Measurements from ENCODE around the gene XYLT1. TPM values are rescaled to one million over a fixed set of nuclear protein-coding genes. Genes with fewer than 3 reads are reported as not detected.

XYLT1 gene
- total RNA-seq, 2 experiments from 2014 or later = 46.6 to 50.1 TPM

- DNase-seq = no peak
- Mint-ChIP-seq H3K4me1 (peaks cover 39% of the 10 kb centered on the region), H3K4me3 (no peak overlapping the region), H3K27me3 (no peaks in the 10 kb centered on the region), H3K27ac (peak overlapping the region; percentile 11), H3K9me3 (peaks cover 2% of the 10 kb centered on the region), H3K36me3 (ENCODE audit: low read depth) (peaks cover 43% of the 10 kb centered on the region)
- POLR2A ChIA-PET = no interaction called here
- CTCF ChIA-PET = no interaction called here
These were observed 245.2 kb downstream of the XYLT1 start for GRCh38 chr16:17225541-17225940.

- CTCF ChIA-PET = no interaction called here
- peaks cover 2% of the 10 kb centered on the region for H3K9me3 Mint-ChIP-seq
- no peak overlapping the region for H3K4me3 Mint-ChIP-seq
- H3K27me3 Mint-ChIP-seq = no peaks in the 10 kb centered on the region
- H3K4me1 Mint-ChIP-seq = peaks cover 39% of the 10 kb centered on the region
- DNase-seq = peak; percentile 16
- POLR2A ChIA-PET = no interaction called here
- H3K27ac Mint-ChIP-seq = peak overlapping the region; percentile 48
- peaks cover 39% of the 10 kb centered on the region for H3K36me3 Mint-ChIP-seq (ENCODE audit: low read depth)
These were observed 245.9 kb downstream of the XYLT1 start for GRCh38 chr16:17224879-17225281.

GRCh38 chr16:17224350-17224749 is 246.4 kb downstream of the XYLT1 start:
- H3K36me3 Mint-ChIP-seq (ENCODE audit: low read depth) = peaks cover 38% of the 10 kb centered on the region
- peak overlapping the region; percentile 48 for H3K27ac Mint-ChIP-seq
- H3K9me3 Mint-ChIP-seq = peaks cover 2% of the 10 kb centered on the region
- H3K27me3 Mint-ChIP-seq = no peaks in the 10 kb centered on the region
- POLR2A ChIA-PET = no interaction called here
- no peak for DNase-seq
- H3K4me1 Mint-ChIP-seq = peaks cover 39% of the 10 kb centered on the region
- H3K4me3 Mint-ChIP-seq = no peak overlapping the region
- CTCF ChIA-PET = no interaction called here

- Mint-ChIP-seq H3K27ac (no peak overlapping the region), H3K27me3 (no peaks in the 10 kb centered on the region), H3K36me3 (ENCODE audit: low read depth) (peaks cover 35% of the 10 kb centered on the region), H3K4me1 (peaks cover 35% of the 10 kb centered on the region), H3K4me3 (no peak overlapping the region), H3K9me3 (peaks cover 2% of the 10 kb centered on the region)
- no peak for DNase-seq
- ChIA-PET CTCF (no interaction called here), POLR2A (no interaction called here)
These were observed 247.2 kb downstream of the XYLT1 start for GRCh38 chr16:17223576-17223975.

- H3K27me3 Mint-ChIP-seq = no peaks in the 10 kb centered on the region
- CTCF ChIA-PET = no interaction called here
- H3K4me1 Mint-ChIP-seq = peaks cover 35% of the 10 kb centered on the region
- H3K36me3 Mint-ChIP-seq (ENCODE audit: low read depth) = peaks cover 34% of the 10 kb centered on the region
- no peak overlapping the region for H3K4me3 Mint-ChIP-seq
- no peak overlapping the region for H3K27ac Mint-ChIP-seq
- POLR2A ChIA-PET = no interaction called here
- DNase-seq = no peak
- peaks cover 2% of the 10 kb centered on the region for H3K9me3 Mint-ChIP-seq
These were observed 247.8 kb downstream of the XYLT1 start for GRCh38 chr16:17222871-17223401.

- H3K36me3 Mint-ChIP-seq (ENCODE audit: low read depth) = peaks cover 45% of the 10 kb centered on the region
- H3K27ac Mint-ChIP-seq = no peak overlapping the region
- H3K4me3 Mint-ChIP-seq = no peak overlapping the region
- POLR2A ChIA-PET = no interaction called here
- H3K27me3 Mint-ChIP-seq = no peaks in the 10 kb centered on the region
- peaks cover 2% of the 10 kb centered on the region for H3K9me3 Mint-ChIP-seq
- DNase-seq = no peak
- H3K4me1 Mint-ChIP-seq = peaks cover 22% of the 10 kb centered on the region
- CTCF ChIA-PET = no interaction called here
These were observed 250.8 kb downstream of the XYLT1 start for GRCh38 chr16:17219991-17220390.

- peaks cover 48% of the 10 kb centered on the region for H3K36me3 Mint-ChIP-seq (ENCODE audit: low read depth)
- ChIA-PET CTCF (no interaction called here), POLR2A (no interaction called here)
- H3K4me1 Mint-ChIP-seq = peaks cover 27% of the 10 kb centered on the region
- no peak overlapping the region for H3K27ac Mint-ChIP-seq
- H3K4me3 Mint-ChIP-seq = no peak overlapping the region
- H3K9me3 Mint-ChIP-seq = peaks cover 10% of the 10 kb centered on the region
- H3K27me3 Mint-ChIP-seq = no peaks in the 10 kb centered on the region
- no peak for DNase-seq
These were observed 254.8 kb downstream of the XYLT1 start for GRCh38 chr16:17215936-17216335.

- Mint-ChIP-seq H3K36me3 (ENCODE audit: low read depth) (peaks cover 45% of the 10 kb centered on the region), H3K27me3 (no peaks in the 10 kb centered on the region), H3K27ac (no peak overlapping the region), H3K4me3 (no peak overlapping the region), H3K4me1 (peaks cover 27% of the 10 kb centered on the region), H3K9me3 (peaks cover 10% of the 10 kb centered on the region)
- DNase-seq = no peak
- ChIA-PET POLR2A (no interaction called here), CTCF (no interaction called here)
These were observed 255.5 kb downstream of the XYLT1 start for GRCh38 chr16:17215306-17215705.

GRCh38 chr16:17213974-17214373 is 256.8 kb downstream of the XYLT1 start:
- no peak overlapping the region for H3K4me3 Mint-ChIP-seq
- POLR2A ChIA-PET = no interaction called here
- H3K36me3 Mint-ChIP-seq (ENCODE audit: low read depth) = peaks cover 45% of the 10 kb centered on the region
- no peak overlapping the region for H3K27ac Mint-ChIP-seq
- CTCF ChIA-PET = no interaction called here
- no peaks in the 10 kb centered on the region for H3K27me3 Mint-ChIP-seq
- peaks cover 29% of the 10 kb centered on the region for H3K4me1 Mint-ChIP-seq
- DNase-seq = no peak
- peaks cover 10% of the 10 kb centered on the region for H3K9me3 Mint-ChIP-seq

- POLR2A ChIA-PET = no interaction called here
- H3K4me3 Mint-ChIP-seq = no peak overlapping the region
- DNase-seq = peak; percentile 36
- peaks cover 10% of the 10 kb centered on the region for H3K9me3 Mint-ChIP-seq
- peak overlapping the region; percentile 43 for H3K27ac Mint-ChIP-seq
- no peaks in the 10 kb centered on the region for H3K27me3 Mint-ChIP-seq
- peaks cover 29% of the 10 kb centered on the region for H3K4me1 Mint-ChIP-seq
- CTCF ChIA-PET = interaction anchor here (1.0 to 1.3 kb wide), 2 partner anchors 15 to 151 kb away, joined by 3 read pairs; no protein-coding TSS in a partner anchor
- H3K36me3 Mint-ChIP-seq (ENCODE audit: low read depth) = peaks cover 41% of the 10 kb centered on the region
These were observed 257.7 kb downstream of the XYLT1 start for GRCh38 chr16:17213025-17213424.

- ChIA-PET CTCF (interaction anchor here (1.0 to 1.3 kb wide), 2 partner anchors 15 to 151 kb away, joined by 3 read pairs; no protein-coding TSS in a partner anchor), POLR2A (no interaction called here)
- Mint-ChIP-seq H3K9me3 (peaks cover 10% of the 10 kb centered on the region), H3K27me3 (no peaks in the 10 kb centered on the region), H3K4me3 (no peak overlapping the region), H3K4me1 (peaks cover 29% of the 10 kb centered on the region), H3K27ac (peak overlapping the region; percentile 43), H3K36me3 (ENCODE audit: low read depth) (peaks cover 40% of the 10 kb centered on the region)
- no peak for DNase-seq
These were observed 258.2 kb downstream of the XYLT1 start for GRCh38 chr16:17212606-17213005.

- H3K4me3 Mint-ChIP-seq = no peak overlapping the region
- H3K4me1 Mint-ChIP-seq = peaks cover 29% of the 10 kb centered on the region
- no peaks in the 10 kb centered on the region for H3K27me3 Mint-ChIP-seq
- H3K9me3 Mint-ChIP-seq = peaks cover 10% of the 10 kb centered on the region
- CTCF ChIA-PET = interaction anchor here (0.9 to 1.3 kb wide), 2 partner anchors 13 to 16 kb away, joined by 3 read pairs; no protein-coding TSS in a partner anchor
- H3K27ac Mint-ChIP-seq = no peak overlapping the region
- peaks cover 39% of the 10 kb centered on the region for H3K36me3 Mint-ChIP-seq (ENCODE audit: low read depth)
- POLR2A ChIA-PET = no interaction called here
- DNase-seq = peak; percentile 53
These were observed 259.0 kb downstream of the XYLT1 start for GRCh38 chr16:17211797-17212196.

GRCh38 chr16:17206712-17207111 is 264.0 kb downstream of the XYLT1 start:
- DNase-seq = no peak
- no peaks in the 10 kb centered on the region for H3K27me3 Mint-ChIP-seq
- peaks cover 3% of the 10 kb centered on the region for H3K4me1 Mint-ChIP-seq
- CTCF ChIA-PET = no interaction called here
- POLR2A ChIA-PET = no interaction called here
- H3K27ac Mint-ChIP-seq = no peak overlapping the region
- peaks cover 1% of the 10 kb centered on the region for H3K36me3 Mint-ChIP-seq (ENCODE audit: low read depth)
- no peak overlapping the region for H3K4me3 Mint-ChIP-seq
- no peaks in the 10 kb centered on the region for H3K9me3 Mint-ChIP-seq

Data from activated CD4-positive, alpha-beta T cell treated with anti-CD3 and anti-CD28 coated beads, Interleukin-2, amount 10 ng/mL, durations not matched to agents 7 days and 5 days (primary cell).